A673 (cell line): ENCODE measurements around the gene ZNF664.

ENCODE experiments used
- CTCF ChIP-seq: fragments of 300-800, 200-600 bp; sonication (generic); conservative IDR thresholded peaks from 2 replicates; pipeline ENCODE4 v1.5.1; 2017; ENCODE audit warnings: low read depth, mild to moderate bottlenecking, antibody characterized with exemption, low read length, moderate library complexity, mixed read lengths
- EZH2 ChIP-seq: fragments of 200-600 bp; sonication (generic); IDR thresholded peaks from 2 replicates; pipeline ENCODE4 v1.6.1; 2017; ENCODE audit warnings: borderline replicate concordance, low read depth, mild to moderate bottlenecking, mixed read lengths, antibody characterized with exemption, low read length; ENCODE audit not compliant: poor library complexity, severe bottlenecking

- TF ChIP-seq CTCF = no peak
- TF ChIP-seq EZH2 = no peak
Measured at GRCh38 chr12:123948796-123949769, 23.9 kb upstream of the ZNF664 start.
